Measurements from ENCODE around the gene SERINC5. TPM values are rescaled to one million over a fixed set of nuclear protein-coding genes. Genes with fewer than 3 reads are reported as not detected.
"Not testable (repeated sequence)": the region's sequence is repeated elsewhere in the genome, so short reads cannot be mapped to it uniquely, and the experiment has no call there.

The SERINC5 gene
- total RNA-seq, 1 donor from 2014 or later = 14.8 TPM

GRCh38 chr5:80134876-80135275 lies 121.0 kb downstream of the SERINC5 start:
- peak; percentile 39 for DNase-seq

DNA sequence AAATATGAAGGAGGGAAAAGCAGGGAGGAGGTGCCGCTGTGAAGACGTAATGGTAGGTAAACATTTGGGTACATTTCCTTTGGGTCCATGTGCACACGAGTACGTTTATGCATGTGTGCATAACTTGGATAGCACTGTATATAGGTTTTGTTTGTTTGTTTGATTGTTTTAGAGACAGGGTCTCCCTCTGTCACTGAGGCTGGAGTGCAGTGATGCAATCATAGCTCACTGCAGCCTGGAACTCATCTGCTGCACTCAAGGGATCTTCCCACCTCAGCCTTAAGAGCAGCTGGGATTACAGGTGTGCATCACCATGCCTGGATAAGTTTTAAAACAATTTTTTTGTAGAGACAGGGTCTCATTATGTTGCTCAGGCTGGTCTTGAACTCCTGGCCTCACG lies 126.7 kb downstream of the SERINC5 start:
- no peak for DNase-seq

DNA sequence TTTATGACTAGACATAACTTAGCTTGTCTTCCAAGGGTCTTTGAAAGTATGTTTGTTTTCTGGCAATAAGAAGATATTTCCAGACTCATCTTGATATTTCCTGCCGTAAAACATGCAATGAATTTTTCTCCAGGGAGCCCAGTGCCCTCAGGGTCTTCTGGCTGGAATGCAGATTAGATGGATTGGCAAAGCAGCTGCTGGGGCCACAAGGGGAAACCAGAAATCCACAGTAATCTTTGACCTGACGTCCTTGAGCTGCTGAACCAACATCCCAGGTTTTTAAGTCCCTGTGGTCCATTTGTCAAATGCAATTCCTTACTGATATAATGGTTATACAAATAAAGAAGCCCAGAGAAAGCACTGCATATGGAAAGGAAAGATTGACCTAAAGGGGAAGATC lies 127.7 kb downstream of the SERINC5 start:
- no peak for DNase-seq

DNA sequence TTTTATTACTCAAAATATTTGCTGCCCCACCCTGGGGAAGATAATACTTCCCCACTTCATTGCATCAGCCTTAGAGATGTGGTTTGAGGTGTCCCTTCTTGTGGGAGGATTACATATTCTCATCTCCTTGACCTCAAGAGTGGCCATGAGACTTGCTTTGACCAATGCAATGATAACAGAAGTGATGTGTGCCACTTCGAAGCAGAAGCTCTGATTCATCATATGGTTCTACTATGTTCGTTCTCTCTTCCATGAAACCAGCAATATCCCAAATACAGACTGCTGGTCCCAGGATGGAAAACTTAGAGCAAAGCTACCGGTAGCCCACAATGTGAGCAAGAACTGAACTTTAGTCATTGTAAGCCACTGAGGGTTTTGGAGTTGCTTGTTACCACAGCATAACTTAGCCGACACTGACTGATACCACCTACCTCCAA lies 128.7 kb downstream of the SERINC5 start:
- DNase-seq = no peak

DNA sequence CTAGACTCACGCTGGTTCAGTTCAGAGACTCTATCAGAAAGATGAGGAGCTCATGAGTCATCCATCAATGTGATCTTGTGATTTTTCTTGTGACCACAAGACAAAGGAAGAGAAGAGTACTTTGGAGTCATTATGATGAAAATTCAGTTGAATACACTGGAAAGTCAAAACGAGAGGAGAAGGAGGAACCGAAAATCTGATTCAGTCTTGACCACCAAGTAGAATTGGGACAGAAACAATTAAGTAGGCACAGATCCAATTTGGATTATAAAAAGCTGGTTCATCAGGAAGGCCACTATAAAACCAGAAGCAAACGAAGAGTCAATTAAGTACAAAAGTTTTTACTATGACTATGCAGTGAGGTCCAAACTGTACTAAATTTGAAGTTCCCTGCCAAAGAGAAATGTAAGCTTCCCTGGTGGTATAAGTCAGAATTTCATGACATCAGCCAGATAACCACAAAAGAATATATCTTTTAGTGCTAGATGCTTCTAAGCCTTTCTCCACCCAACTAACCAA lies 129.8 kb downstream of the SERINC5 start:
- no peak for DNase-seq

DNA sequence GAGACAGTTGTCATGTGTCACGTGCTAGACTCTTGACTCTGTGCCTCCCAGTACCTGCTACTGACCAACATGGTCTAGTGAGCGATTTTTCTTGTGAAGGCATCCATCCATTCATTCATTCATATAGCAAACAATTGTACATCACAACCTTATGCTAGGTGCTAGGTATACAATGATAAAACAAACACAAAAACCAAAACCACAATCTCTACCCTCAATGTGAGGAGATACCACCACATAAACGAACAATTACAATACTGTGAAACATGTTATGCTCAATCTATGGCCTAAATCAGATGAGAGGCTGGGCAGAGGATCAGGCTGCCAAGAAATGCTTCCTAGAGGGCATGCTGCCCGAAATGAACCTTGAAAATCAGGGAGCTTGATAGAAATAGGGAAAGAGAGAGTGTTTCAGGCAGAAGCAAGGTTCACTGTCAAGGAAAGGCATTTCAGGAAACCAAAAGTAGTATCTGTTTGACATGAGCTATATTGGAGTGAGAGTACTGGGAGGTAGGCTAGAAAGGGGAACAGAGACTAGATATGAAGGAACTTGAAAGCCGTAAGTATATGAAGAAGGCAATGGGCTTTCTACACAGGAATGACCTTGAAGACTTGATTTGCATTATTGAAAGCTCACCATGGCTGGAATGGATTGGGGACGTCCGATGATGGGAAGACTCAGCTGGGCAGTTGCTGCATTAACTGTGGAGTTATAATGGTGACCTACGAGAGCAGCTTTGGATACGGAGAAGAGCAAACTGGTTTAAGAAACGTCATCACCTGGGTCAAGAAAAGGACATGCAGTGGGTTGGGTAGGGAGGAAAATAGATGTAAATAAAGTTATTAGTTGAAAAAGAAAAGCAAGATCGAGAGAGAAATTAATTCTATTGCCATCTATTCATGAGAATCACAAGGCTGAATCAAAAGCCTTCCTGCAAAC lies 130.6 kb downstream of the SERINC5 start:
- DNase-seq = no peak

DNA sequence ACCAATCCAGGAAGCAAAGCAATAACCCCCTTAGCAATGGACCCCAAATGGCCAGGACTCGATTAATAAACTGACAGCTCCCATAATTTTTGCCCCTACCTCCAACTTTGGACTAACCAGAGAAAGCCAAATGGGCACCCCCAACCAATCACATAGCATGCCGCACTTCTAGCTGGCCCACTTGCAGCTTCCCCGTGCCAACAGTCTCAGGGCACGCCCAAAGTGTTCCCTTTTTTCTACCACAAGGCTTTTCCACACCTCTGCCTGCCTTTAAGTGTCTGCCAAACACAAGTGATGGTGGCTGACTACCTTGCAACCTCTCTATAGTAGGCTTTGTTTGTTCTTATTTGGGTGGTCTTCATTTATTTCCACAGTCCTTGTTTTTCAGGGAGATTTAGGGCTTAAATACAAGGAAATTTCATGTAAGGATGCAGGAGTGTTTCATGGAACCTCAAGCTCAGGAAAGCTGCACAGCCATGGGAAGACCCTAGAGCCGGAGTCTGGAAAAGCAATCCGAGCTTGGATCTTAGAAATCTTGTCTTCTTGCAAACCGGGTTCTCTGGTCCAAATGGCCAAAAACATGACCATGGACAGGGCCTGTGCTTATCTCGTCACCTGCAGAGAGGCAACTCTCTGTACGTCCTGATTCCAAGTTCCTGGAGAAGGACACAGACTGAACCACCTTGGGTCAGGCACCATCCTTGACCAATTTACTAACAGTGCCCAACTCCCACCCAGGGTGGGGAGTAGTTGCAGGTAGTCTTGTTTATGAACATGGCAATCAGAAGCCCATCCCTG lies 131.5 kb downstream of the SERINC5 start:
- DNase-seq = no peak

- no peak for DNase-seq
Measured at GRCh38 chr5:80122579-80122978, 133.3 kb downstream of the SERINC5 start.

DNA sequence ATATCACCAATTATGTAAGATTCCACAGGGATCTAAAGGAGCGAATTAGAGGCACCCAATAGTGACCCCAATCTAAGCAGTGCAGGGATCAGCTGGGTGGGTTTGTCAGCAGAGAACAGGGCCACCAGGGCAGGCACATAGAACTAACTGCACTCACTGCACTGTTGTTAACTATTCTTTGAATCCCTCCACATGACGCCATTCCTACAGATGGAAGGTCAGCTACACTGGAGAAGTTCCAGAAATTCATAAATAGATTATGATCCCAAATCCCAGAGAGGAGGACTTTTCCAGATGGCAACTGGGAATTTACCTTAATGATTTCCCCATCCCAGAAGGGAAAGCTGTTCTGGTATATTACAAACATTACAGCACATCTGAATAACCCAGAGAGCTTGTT lies 136.5 kb downstream of the SERINC5 start:
- no peak for DNase-seq

- no peak for DNase-seq
Measured at GRCh38 chr5:80117446-80117845, 138.4 kb downstream of the SERINC5 start.

- no peak for DNase-seq
Measured at GRCh38 chr5:80116465-80116864, 139.4 kb downstream of the SERINC5 start.

GRCh38 chr5:80116000-80116399 lies 139.8 kb downstream of the SERINC5 start:
- no peak for DNase-seq

DNA sequence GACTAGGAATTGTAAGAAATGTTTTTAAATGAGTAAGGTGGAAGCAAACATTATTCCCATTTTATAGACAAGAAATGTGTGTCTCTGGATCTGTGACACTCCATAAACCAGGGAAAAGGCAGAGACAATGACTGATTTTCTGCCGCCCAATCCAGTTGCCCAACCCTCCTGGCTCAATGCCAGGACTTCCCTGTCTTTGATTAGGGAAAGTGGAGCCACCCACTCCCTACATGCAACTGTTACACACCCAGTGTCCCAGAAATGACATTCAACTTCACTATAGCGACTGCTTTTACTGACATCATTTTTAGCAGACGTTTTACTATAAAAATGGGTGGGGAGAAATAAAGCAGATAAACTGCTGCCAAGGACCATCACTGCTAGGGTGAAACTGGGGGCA lies 141.0 kb downstream of the SERINC5 start:
- no peak for DNase-seq

GRCh38 chr5:80111376-80111990 lies 144.4 kb downstream of the SERINC5 start:
- not testable (repeated sequence) for DNase-seq

DNA sequence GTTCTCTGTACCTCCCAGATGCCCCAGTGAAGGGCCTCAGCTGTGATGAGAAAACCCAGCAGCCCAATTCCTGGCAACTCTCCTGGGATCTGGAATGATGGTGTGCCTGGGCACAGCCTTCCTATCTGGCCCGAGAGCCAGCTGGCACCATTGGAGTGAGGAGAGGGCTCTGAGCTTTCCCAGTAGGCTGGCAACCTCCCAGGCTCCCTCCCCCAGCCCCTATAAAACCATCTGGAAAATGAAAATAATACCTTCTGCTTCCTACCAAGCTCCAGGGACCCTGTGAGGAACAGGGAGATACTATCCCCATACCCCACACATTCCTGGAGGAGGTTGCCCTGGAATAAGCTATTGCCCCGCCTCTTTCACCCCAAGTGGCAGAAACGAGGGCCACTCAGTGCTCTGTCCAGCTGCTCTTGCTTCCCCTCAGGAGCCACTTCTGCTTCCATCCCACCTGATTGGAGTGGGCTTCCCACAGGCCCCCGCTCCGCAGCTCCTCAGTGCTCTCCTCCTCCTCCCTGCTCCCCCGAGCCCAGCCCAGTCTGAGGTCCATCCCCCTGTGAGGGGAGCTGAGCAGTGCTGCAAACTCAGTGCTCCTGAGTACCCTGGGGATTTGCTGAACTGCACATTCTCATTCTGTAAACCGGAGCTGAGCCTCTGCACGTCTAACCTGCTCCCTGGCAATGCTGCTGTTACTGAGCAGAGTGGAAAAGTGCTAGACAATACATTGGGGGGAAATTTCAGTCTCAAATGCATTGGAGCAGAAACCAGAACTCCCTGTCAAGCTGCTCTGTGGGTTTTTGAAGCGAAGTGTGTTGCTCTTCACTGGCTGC lies 146.0 kb downstream of the SERINC5 start:
- DNase-seq = no peak

DNA sequence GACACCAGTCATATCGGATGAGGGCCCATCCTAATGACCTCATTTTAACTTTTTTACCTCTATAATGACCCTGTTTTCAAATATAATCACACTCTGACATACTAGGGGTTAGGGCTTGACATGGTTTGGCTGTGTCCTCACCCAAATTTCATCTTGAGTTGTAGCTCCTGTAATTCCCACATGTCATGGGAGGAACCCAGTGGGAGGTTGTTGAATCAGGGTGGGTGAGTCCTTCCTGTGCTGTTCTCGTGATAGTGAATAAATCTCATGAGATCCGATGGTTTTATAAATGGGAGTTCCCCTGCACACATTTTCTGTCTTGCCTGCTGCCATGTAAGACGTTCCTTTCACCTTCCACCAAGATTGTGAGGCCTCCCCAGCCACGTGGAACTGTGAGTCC lies 148.9 kb downstream of the SERINC5 start:
- DNase-seq = no peak

DNA sequence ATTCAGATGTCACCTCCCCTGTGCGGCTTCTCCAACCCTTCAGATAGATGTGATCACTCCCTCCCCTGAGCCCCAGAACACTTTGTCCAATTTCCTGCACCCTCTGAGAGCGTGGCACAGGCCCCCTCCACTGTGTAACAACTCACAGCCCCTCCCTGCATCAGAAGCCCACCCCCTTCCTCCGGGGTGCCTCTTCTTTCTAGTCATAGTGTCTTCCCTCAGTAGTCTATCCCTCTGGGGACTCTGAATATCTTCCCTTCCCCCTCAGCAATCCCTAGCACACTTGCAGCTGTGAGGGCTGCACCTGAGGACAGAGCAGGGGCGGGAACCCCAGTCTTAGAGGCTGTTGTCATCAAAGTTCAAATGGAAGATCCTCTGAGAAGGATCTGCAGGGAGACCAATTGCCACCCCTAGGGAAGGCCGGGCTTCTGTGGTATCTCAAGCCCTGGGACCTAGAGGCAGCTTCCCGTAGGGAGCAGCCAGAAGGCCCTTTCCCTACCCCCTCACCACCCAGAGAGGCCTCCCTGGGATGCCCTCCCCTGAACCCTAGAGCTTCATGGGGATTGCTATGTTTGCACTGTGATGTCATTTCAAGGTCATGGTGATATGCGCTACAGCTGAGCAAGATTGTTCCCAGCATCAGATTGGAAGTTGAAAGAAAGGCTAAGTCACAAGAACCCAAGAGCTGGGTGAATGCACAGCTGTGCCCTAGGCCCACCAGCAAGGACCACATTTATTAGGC lies 150.0 kb downstream of the SERINC5 start:
- DNase-seq = no peak

- DNase-seq = no peak
Measured at GRCh38 chr5:80103371-80103770, 152.5 kb downstream of the SERINC5 start.

GRCh38 chr5:80101993-80102392 lies 153.9 kb downstream of the SERINC5 start:
- DNase-seq = no peak

- no peak for DNase-seq
Measured at GRCh38 chr5:80097451-80097850, 158.4 kb downstream of the SERINC5 start.

GRCh38 chr5:80094236-80094738 lies 161.6 kb downstream of the SERINC5 start:
- DNase-seq = no peak
